Testis (tissue), 2 donors: ENCODE data around the gene PCCA.

Experiments
- CTCF ChIP-seq, 3 experiments: fragments of 450-650 bp in 2 of 3; fragments of 200-600 bp in 1 of 3; sonication (generic) in 1 of 3; IDR thresholded peaks; one replicate each; pipeline ENCODE4 v1.5.1; 2016 to 2019; ENCODE audit warnings: antibody characterized with exemption in 3 of 3, mild to moderate bottlenecking in 2 of 3, moderate library complexity in 1 of 3
- POLR2A ChIP-seq: fragments of 450-650 bp; IDR thresholded peaks from one replicate; pipeline ENCODE4 v1.6.1; 2017; ENCODE audit warnings: antibody characterized with exemption, mild to moderate bottlenecking, moderate library complexity

- TF ChIP-seq CTCF (IDR thresholded peaks at IDR 0.05) (no peak), POLR2A (no peak)
Measured at GRCh38 chr13:100298116-100298681, 209.3 kb downstream of the PCCA start.
